GM21390 (cell line): ENCODE measurements around the gene PRMT3.
"Not testable (repeated sequence)": the region's sequence is repeated elsewhere in the genome, so short reads cannot be mapped to it uniquely, and the experiment has no call there.

Source experiments
- ATAC-seq: cut with Tn5 transposase; IDR thresholded peaks from one replicate; pipeline ENCODE4 v1.9.1; 2021; ENCODE audit not compliant: unreplicated experiment

Gene PRMT3

DNA sequence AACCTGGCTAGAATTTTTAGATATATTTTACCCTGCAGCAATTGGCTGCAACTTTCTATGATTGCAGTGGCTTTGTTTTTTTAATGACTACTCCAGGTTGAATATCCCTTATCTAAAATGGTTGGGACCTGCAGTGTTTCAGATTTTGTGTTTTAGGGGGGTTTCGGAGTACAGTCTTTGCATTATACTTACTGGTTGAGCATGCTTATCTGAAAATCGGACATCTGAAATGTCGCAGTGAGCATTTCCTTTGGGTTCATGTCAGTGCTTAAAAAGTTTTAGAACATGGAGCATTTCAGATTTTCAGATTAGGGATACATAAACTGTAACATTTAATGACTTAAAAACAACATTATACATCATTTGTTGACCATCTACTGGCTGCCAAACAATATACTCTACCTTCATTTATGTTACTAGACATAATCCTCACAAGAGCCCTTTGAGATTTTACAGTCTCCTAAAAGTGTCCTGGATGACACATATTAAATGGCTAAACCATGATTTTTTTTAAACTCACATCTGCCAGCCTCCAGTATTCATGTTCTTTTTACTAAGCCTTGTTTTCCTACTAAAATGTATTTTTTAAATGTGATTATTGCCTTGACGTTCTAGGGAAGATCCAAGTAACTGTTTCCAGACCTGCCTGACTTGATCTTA lies 66.3 kb downstream of the PRMT3 start:
- ATAC-seq = no peak

GRCh38 chr11:20457001-20457799 lies 69.7 kb downstream of the PRMT3 start:
- ATAC-seq = no peak

GRCh38 chr11:20457934-20458680 lies 70.6 kb downstream of the PRMT3 start:
- ATAC-seq = no peak

DNA sequence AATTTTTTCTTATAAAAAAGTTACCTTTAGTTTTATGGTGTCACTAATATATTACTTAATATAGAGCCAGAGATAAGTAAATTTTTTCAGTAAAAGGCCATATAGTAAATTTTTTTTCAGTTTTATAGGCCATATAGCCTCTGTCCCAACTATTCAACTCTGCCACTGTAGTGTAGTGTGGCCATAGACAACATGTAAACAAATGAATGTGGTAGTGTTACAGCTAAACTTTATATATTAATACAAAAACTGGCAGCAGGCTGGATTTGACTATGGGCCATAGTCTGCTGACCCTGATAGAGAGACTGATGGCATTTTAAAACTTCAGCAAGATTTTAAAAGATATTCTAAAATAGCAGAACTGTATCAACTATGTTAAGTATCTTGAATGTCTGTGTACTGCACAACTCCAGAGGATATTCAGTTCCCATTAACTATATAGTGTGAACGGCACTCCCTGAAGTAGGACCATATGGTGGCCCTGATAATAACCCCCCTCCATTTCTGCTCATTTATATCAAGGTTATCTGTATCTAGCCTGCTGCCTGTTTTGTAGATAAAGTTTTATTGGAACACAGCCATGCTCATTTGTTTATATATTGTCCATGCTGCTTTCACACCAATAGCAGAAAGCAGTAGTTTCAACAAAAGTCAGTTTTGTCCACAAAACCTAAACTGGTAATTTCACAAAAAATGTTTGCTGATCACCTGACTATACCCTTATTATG lies 71.6 kb downstream of the PRMT3 start:
- no peak for ATAC-seq

GRCh38 chr11:20459865-20460264 lies 72.3 kb downstream of the PRMT3 start:
- ATAC-seq = no peak

- ATAC-seq = no peak
Measured at GRCh38 chr11:20464518-20464917, 77.0 kb downstream of the PRMT3 start.

GRCh38 chr11:20467487-20468185 lies 80.1 kb downstream of the PRMT3 start:
- ATAC-seq = no peak

GRCh38 chr11:20470348-20470747 lies 82.8 kb downstream of the PRMT3 start:
- ATAC-seq = no peak

DNA sequence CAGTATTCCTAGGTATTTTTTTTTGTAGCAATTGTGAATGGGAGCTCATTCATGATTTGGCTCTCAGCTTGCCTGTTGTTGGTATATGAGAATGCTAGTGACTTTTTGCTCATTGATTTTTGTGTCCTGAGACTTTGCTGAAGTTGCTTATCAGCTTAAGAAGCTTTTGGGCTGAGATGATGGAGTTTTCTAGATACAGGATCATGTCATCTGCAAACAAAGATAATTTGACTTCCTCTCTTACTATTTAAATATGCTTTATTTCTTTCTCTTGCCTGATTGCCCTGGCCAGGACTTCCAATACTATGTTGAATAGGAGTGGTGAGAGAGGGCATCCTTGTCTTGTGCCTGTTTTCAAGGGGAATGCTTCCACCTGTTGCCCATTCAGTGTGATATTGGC lies 84.4 kb downstream of the PRMT3 start:
- ATAC-seq = not testable (repeated sequence)

- no peak for ATAC-seq
Measured at GRCh38 chr11:20474176-20474881, 86.8 kb downstream of the PRMT3 start.

DNA sequence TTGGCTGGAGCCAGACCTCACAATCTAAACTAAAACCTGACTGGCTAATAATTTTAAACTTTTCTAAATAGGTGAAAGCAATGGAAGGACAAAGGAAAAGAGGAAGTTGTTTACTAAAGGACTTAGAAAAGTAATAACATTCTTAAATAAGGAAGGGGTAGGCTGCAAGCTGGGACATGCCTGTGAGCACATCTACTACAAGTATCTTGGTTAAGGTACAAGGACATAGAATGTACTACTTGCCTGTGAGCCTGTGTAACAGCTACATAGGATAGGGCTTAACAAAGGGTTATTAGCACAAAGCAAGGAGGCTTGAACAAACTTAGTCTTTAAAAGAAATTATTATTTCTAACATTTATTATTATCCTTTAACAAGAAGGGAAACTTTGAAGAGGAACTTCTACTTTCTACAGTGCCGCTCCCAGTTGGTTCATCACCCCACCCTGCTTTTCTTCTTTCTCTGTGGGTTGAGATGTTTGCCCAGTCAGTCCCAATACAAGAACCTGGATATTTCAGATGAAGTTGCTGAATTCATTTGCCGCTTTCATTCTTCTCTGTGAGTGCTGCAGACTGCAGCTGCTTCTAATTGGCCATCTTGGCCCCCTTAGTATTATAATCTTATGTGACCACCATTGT lies 87.5 kb downstream of the PRMT3 start:
- no peak for ATAC-seq

DNA sequence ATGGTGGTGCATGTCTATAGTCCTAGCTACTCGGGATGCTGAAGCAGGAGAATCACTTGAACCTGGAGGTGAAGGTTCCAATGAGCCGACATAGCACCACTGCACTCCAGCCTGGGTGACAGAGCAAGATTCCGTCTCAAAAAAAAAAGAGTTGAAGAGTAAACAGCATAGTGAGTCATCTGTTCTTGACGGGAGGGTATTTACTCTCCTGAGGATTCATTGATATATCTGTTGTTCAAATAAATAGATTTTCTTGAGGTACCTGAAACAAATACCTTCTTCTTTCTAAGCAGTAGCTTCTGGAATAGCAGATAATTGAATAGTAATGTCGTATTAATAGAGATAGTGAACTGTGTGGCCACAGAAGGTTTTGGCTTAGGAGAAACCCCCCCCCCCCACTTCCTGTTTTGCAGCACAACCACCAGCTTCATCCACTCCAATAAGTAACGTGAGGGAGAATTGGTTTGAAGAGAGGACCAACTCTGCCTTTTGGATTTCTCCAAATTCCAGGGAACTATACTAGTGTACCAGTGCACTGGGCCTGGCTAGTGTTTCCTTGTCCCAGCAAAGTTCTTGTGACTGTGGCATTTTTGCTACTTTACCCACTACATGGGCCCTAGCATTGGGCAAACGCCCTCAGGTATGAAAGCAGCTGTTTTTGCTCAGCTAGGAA lies 90.0 kb downstream of the PRMT3 start:
- ATAC-seq = no peak

DNA sequence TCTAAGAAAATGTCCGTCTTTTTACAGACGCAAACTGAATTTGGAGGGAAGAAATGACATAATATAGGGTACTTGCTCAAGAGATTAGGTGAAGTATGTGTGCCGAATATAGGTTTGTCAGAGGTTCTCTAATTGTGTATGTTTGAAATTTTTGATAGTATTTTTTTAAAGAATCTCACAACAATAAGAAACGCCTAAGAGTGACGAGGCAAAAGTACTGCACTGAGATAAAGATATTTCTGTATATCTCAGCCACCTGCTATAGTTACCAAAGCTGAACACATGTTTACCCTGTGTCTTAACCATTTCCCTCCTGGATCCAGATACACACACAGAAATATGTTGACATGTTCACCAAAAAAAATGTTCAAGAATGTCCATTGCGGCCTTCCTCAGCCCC lies 92.0 kb downstream of the PRMT3 start:
- ATAC-seq = no peak

DNA sequence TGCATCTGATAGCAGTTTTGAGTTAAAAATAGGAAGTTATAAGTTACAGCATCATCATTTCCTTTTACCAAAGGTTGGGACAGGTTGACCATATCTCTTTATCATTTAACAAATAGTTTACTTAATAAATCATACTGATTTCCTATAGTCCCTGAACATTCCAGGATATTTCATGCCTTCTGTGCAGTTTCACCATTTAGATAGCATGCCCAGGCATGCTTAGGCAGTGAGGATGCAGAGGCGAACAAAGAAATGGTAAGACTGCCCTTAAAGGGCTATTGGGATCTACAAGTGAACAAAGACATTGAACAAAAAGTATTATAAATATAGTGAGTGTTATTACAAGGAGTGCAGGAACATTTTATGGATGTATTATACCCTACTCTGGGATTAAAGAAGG lies 96.4 kb downstream of the PRMT3 start:
- ATAC-seq = no peak

DNA sequence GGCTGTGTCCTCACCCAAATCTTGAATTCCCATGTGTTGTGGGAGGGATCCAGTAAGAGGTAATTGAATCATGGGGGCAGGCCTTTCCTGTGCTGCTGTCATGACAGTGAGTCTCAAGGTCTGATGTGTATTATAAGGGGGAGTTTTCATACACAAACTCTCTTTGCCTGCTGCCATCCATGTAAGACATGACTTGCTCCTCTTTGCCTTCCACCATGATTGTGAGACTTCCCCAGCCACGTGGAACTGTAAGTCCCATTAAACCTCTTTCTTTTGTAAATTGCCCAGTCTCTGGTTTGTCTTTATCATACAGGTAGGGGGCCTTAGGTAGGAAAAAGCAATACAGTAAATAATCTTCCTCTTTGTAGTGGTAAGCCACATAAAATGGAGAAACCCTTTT lies 96.9 kb downstream of the PRMT3 start:
- ATAC-seq = not testable (repeated sequence)

DNA sequence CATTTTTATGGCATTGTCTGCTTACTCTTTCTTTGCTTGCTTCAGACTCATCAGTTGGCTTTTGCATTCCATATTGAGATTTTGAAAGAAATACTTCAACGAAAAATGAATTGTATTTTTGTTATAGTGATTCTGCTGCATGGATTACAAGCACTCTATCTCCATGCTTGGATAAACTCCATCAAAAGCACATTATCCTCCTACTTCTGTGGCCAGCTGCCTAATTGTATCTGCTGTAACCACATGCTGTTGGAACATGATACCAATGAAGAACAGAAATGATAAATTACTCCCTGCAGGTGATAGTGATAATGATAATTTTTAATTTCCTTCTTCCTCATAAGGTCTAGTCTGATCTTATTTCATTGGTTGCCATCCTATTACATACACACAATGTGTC lies 100.8 kb downstream of the PRMT3 start:
- ATAC-seq = no peak

DNA sequence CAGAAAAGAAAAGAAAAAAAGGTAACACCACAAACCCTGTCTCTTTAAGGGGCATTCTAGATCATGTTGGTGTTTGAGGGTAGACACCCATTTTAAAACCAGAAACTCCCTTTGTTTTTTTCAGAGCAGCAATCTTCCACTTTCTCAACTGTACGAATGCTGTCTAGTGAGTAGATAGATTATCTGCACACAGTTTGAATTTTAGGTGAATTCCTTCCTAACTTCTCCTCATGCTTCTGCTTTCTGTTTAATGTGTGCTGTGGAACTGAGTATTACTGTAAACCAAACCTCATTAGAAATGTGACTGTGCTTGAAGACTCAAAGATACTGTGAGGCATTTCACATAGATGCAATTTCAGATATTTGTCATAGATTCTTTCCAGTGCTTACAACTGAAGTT lies 102.4 kb downstream of the PRMT3 start:
- peak; percentile 58 for ATAC-seq

- no peak for ATAC-seq
Measured at GRCh38 chr11:20493340-20493739, 105.8 kb downstream of the PRMT3 start.
